GM12801 (cell line): Measurements from ENCODE around the gene USP1.

Source experiments
- TF ChIP-seq, protein P1 (sequence below): IDR thresholded peaks from one replicate; pipeline ENCODE4 v1.5.1; 2011; ENCODE audit warnings: control low read depth; ENCODE audit not compliant: insufficient read length; ENCODE audit errors: extremely low read depth

The USP1 gene

GRCh38 chr1:62457955-62458354 lies 21.1 kb downstream of the USP1 start:
- TF ChIP-seq, protein P1, sequence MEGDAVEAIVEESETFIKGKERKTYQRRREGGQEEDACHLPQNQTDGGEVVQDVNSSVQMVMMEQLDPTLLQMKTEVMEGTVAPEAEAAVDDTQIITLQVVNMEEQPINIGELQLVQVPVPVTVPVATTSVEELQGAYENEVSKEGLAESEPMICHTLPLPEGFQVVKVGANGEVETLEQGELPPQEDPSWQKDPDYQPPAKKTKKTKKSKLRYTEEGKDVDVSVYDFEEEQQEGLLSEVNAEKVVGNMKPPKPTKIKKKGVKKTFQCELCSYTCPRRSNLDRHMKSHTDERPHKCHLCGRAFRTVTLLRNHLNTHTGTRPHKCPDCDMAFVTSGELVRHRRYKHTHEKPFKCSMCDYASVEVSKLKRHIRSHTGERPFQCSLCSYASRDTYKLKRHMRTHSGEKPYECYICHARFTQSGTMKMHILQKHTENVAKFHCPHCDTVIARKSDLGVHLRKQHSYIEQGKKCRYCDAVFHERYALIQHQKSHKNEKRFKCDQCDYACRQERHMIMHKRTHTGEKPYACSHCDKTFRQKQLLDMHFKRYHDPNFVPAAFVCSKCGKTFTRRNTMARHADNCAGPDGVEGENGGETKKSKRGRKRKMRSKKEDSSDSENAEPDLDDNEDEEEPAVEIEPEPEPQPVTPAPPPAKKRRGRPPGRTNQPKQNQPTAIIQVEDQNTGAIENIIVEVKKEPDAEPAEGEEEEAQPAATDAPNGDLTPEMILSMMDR = no peak

GRCh38 chr1:62462370-62462769 lies 25.5 kb downstream of the USP1 start:
- TF ChIP-seq, protein P1 = no peak

DNA sequence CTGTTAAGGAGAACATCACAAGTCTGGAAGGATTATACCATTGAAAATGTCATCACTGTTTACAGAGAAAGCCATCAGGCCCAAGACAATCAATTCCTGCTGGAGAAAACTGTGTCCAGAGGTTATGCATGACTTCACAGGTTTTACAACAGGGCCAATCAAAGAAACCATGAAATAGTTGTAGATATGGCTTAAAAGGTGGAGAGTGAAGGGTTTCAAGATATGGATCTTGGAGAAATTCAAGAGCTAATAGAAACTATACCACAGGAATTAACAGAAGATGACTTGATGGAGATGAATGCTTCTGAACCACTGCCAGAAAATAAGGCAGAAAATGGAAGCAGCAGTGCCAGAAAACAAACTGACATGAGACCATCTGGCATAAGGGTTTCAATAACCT lies 30.2 kb downstream of the USP1 start:
- TF ChIP-seq, protein P1 = no peak

DNA sequence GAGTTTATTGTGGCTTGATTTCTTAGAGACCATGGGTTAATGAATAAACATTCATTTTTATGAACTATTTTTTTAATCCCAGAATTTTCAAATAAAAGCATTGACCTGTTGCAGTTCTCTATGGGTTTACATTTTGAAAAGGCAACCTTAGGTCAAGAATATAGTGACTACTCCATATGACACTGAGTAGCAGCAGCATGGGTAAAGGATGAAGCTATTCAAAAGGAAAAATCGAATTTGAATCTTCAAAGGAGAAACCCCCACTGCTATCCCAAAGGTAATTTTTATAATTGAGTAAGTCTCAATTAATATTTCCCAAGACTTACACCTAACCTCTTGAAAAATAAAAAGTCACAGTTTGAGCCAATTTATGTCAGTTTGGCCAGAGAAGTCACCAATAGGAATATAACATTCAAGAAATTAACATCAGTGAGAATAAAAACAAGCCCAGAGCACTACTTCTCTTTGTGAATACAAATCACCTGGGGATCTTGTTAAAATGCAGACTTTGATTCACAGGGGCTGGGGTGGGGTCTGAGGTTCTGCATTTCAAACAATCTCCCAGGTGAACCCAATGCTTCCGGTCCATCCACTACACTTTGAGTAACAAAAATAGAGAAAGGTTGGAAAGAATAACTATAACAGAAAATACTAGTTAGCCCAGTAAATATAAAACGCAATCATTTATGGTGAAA lies 39.8 kb downstream of the USP1 start:
- TF ChIP-seq, protein P1 = no peak

DNA sequence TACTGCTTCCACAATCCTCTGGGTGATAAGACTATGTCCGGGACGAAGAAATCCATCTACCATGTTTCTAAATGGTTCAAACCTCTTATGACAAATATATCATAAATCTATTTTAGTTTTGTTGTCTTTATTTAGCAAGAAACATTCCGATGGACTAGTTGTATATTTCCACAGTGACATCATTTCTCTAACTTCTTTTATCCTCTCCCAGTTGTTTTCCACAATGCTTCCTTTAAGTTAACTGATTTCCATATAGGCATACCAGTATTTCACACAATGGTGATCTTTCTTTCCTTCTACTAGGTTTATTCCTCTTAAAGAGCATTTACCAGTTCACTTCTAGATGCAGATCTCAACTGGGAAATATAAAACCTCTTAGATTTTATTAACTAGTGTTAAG lies 44.8 kb downstream of the USP1 start:
- TF ChIP-seq, protein P1 = no peak

- TF ChIP-seq, protein P1 = no peak
These were observed 48.1 kb downstream of the USP1 start for GRCh38 chr1:62484824-62485468.

GRCh38 chr1:62487956-62488355 lies 51.1 kb downstream of the USP1 start:
- TF ChIP-seq, protein P1 = no peak
